GM12865 (cell line): Measurements from ENCODE around the gene NR4A2.

Experiments used
- DNase-seq: peaks from one replicate; pipeline ENCODE4 v3.0.0; 2010; ENCODE audit warnings: low read depth
- H3K4me3 ChIP-seq: 2 replicates; pipeline ENCODE4 v1.5.1; 2011; ENCODE audit warnings: mild to moderate bottlenecking, low read depth, low read length, control low read depth
- TF ChIP-seq, protein P1 (sequence below): IDR thresholded peaks from 2 replicates; pipeline ENCODE4 v1.5.1; 2011; ENCODE audit warnings: low read length, control low read depth, low read depth, inconsistent platforms; ENCODE audit not compliant: insufficient read depth; ENCODE audit errors: missing control alignments

Gene NR4A2

DNA sequence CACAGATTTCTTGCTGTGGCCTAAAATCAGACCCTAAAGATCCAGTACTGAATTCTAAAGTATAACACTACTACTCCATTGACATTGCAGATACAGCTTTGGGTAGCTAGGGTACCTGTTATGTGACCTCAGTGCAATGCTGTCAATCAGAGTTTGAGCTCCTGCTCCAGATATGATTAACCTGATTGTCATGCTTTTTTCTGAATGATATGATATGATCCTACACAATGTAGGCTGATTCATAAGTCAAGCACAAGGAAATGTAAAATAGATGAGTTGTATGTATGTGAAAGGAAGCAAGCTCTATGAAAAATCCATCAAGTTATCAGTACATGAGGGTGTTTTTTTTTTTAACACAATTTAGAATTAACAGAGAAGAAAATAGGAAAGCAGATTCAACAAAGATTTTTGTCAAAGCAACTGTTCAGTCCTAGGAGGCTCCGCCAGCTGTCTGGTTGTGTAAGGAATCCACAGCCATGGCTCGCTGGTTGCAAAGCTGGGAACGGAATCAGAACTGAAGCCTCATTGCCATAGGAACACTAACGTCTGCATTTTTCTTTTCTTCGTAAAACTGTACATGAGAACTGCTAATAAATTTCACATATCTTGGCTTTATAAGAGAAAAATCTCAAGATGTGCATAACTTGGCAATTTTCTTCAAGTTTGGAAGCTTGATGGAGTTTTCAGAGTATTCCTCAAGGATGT lies 52.9 kb downstream of the NR4A2 start:
- TF ChIP-seq, protein P1, sequence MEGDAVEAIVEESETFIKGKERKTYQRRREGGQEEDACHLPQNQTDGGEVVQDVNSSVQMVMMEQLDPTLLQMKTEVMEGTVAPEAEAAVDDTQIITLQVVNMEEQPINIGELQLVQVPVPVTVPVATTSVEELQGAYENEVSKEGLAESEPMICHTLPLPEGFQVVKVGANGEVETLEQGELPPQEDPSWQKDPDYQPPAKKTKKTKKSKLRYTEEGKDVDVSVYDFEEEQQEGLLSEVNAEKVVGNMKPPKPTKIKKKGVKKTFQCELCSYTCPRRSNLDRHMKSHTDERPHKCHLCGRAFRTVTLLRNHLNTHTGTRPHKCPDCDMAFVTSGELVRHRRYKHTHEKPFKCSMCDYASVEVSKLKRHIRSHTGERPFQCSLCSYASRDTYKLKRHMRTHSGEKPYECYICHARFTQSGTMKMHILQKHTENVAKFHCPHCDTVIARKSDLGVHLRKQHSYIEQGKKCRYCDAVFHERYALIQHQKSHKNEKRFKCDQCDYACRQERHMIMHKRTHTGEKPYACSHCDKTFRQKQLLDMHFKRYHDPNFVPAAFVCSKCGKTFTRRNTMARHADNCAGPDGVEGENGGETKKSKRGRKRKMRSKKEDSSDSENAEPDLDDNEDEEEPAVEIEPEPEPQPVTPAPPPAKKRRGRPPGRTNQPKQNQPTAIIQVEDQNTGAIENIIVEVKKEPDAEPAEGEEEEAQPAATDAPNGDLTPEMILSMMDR: no peak
- DNase-seq: no peak
- H3K4me3 ChIP-seq: no peak overlapping the region
